Glomerular visceral epithelial cell (primary cell): ENCODE results near the gene CLDN25.

Experiments used
- DNase-seq: peaks from one replicate; pipeline ENCODE4 v3.0.0-alpha.2; 2016; ENCODE audit errors: extremely low spot score

The CLDN25 gene

DNA sequence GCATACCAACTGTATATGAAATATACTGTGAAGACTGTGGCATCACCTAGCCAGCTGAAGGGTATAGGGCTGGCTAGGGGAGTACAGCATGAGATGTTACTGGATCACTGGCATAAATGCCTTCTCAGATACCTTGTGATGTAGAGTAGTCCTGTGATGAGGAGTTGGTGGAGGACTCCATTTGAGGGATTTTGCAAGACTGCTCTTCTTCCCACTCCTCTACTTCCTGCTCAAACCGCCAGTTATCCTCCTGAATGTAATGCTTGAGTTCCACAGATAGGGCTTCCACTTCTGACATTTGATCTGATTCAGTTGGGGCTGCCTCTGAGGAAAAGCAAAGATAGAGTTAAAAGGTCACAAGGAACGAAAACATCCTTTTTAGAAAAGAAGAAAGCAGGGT lies 29.3 kb downstream of the CLDN25 start:
- no peak for DNase-seq

DNA sequence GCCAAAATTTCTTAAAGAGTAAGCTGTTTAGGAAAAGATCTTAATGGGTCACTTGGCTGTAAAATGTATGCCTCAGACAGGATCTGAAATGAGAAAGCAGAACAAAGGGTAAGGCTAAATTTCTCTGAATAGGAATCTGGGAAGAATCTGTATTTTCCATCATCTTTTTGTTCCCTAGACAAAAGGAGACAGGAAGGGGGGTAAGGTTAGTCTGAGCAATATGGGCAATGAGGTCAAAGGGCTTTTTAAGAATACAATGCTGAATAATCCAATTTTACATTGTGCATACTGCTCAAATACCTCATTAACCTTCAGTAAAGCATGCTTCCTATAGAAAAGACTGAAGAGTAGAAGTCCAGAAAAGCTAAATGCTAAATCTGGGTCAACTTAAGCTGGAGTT lies 34.6 kb downstream of the CLDN25 start:
- DNase-seq = no peak

- DNase-seq = no peak
Measured at GRCh38 chr11:113817162-113817561, 37.6 kb downstream of the CLDN25 start.

GRCh38 chr11:113817626-113818025 lies 38.0 kb downstream of the CLDN25 start:
- no peak for DNase-seq

DNA sequence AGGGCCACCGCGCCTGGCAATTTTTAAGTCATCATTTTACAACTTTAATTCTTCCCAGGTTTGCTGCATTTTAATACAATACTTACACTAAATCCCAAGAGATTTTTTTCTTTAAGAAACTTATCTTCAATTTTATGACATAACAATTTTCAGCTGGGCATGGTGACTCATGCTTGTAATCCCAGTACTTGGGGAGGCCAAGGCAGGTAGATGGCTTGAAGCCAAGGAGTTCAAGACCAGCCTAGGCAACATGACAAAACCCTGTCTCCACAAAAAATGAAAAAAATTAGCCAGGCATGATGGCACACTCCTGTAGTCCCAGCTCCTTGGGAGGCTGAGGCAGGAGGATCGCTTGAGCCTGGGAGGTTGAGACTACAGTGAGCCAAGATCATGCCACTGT lies 38.8 kb downstream of the CLDN25 start:
- DNase-seq = peak; percentile 6

- DNase-seq = no peak
Measured at GRCh38 chr11:113827477-113827876, 47.9 kb downstream of the CLDN25 start.

DNA sequence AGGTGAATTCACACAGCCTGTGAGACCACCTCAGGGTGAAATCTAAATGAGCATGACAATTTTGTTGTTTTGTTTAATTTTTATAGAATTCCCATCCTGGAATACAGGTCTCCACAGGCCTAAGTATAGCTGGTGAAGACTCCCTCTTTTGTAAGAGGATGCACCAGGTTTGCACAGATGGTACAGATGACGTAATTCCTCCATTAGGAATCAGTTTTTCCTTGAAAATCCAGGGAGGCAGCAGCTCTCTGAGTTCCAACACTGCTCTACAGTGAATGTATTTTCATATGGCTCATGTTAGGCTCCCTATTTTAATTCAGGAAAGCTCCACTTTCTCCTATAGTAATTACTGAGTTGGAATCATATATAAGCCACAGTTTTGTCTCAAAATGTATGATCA lies 48.6 kb downstream of the CLDN25 start:
- no peak for DNase-seq

DNA sequence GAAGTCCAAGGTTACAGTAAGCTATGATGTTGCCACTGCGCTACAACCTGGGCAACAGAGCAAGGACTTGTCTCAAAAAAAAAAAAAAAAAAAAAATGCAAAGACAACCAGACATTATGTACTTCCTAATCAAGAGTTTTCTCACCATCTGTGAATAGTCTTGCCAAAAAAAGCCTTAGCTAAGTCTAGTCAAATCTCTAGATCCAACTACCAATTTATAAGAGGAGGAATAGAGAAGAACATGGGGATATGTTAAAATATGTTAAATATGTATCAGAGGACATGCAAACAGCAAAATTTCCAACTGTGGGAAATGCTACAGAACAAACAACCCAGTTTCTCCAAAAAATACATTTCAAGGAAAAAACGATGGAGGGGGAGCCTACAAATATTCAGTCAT lies 50.2 kb downstream of the CLDN25 start:
- no peak for DNase-seq
